HEK293 (cell line): ENCODE results near the gene MRPL9.

ENCODE experiments used
- CTCF ChIA-PET: fragments of 350-600 bp; formaldehyde crosslinking; extraction: SDS; loops from one replicate; lab custom pipeline; 2021; ENCODE audit warnings: antibody characterized with exemption; lab: Yijun Ruan, JAX
- POLR2A ChIA-PET: fragments of 300-600 bp; formaldehyde crosslinking; extraction: SDS; loops from one replicate; lab custom pipeline; 2020; ENCODE audit warnings: antibody characterized with exemption, inconsistent platforms; lab: Yijun Ruan, JAX
- H3K27ac ChIP-seq: fragments of 200-500 bp; sonication (Bioruptor generic); 2 replicates; pipeline ENCODE4 v1.5.1; 2014; ENCODE audit warnings: low read depth, low read length, control low read depth, inconsistent platforms; ENCODE audit errors: extremely low read depth
- H3K36me3 ChIP-seq, 2 experiments: fragments of 200-500 bp in 1 of 2; sonication (Bioruptor generic) in 1 of 2; 1 replicate in 1 of 2; 2 replicates in 1 of 2; pipeline ENCODE4 v1.5.1; 2014 to 2017; ENCODE audit warnings: inconsistent platforms in 2 of 2, low read length in 2 of 2; ENCODE audit not compliant: control insufficient read depth in 2 of 2, insufficient read depth in 1 of 2
- H3K4me1 ChIP-seq: fragments of 200-500 bp; sonication (Bioruptor generic); 2 replicates; pipeline ENCODE4 v1.5.1; 2014; ENCODE audit warnings: mild to moderate bottlenecking, low read length, inconsistent platforms; ENCODE audit not compliant: control insufficient read depth, insufficient read depth
- H3K4me3 ChIP-seq: 2 replicates; pipeline ENCODE4 v1.5.1; 2011; ENCODE audit warnings: low read depth, mild to moderate bottlenecking, control low read depth, low read length, moderate library complexity
- H3K9me3 ChIP-seq: fragments of 200-500 bp; sonication (Bioruptor generic); 2 replicates; pipeline ENCODE4 v1.5.1; 2014; ENCODE audit warnings: low read depth, low read length, inconsistent platforms; ENCODE audit not compliant: control insufficient read depth, insufficient read depth
- KLF7 ChIP-seq: fragments of 450-650 bp; formaldehyde crosslinking; IDR thresholded peaks from 2 replicates; pipeline ENCODE4 v1.5.1; 2016; ENCODE audit warnings: missing biosample characterization, missing genetic modification characterization, borderline replicate concordance
- KLF9 ChIP-seq: fragments of 450-650 bp; formaldehyde crosslinking; IDR thresholded peaks from 2 replicates; pipeline ENCODE4 v1.5.1; 2016; ENCODE audit warnings: missing biosample characterization, missing genetic modification characterization, low read depth
- SALL2 ChIP-seq: fragments of 450-650 bp; formaldehyde crosslinking; IDR thresholded peaks from 2 replicates; pipeline ENCODE4 v1.5.0; 2017; ENCODE audit warnings: missing biosample characterization, mild to moderate bottlenecking, missing genetic modification characterization, borderline replicate concordance
- SCRT2 ChIP-seq: fragments of 450-650 bp; formaldehyde crosslinking; IDR thresholded peaks from 2 replicates; pipeline ENCODE4 v1.5.1; 2016; ENCODE audit warnings: missing biosample characterization, missing genetic modification characterization
- ZBTB8A ChIP-seq: fragments of 450-650 bp; formaldehyde crosslinking; IDR thresholded peaks from 2 replicates; pipeline ENCODE4 v1.5.1; 2016; ENCODE audit warnings: missing biosample characterization, missing genetic modification characterization
- ZNF10 ChIP-seq: fragments of 450-650 bp; formaldehyde crosslinking; IDR thresholded peaks from 2 replicates; pipeline ENCODE4 v1.5.1; 2017; ENCODE audit warnings: missing biosample characterization, missing genetic modification characterization
- ZNF114 ChIP-seq: fragments of 450-650 bp; formaldehyde crosslinking; IDR thresholded peaks from 2 replicates; pipeline ENCODE4 v1.5.0; 2017; ENCODE audit warnings: missing biosample characterization, missing genetic modification characterization
- ZNF138 ChIP-seq: fragments of 450-650 bp; formaldehyde crosslinking; IDR thresholded peaks from 2 replicates; pipeline ENCODE4 v1.5.1; 2016; ENCODE audit warnings: missing biosample characterization, missing genetic modification characterization, borderline replicate concordance
- ZNF274 ChIP-seq, 2 experiments: fragments of 200-500 bp in 1 of 2; fragments of 450-650 bp in 1 of 2; sonication (Bioruptor generic) in 1 of 2; formaldehyde crosslinking in 1 of 2; IDR thresholded peaks; 2 replicates each; pipeline versions ENCODE4 v1.5.1 to v1.6.1; 2014 to 2016; ENCODE audit warnings: borderline replicate concordance in 1 of 2, inconsistent platforms in 1 of 2, low read length in 1 of 2, missing biosample characterization in 1 of 2, missing genetic modification characterization in 1 of 2
- ZNF394 ChIP-seq: fragments of 450-650 bp; formaldehyde crosslinking; IDR thresholded peaks from 2 replicates; pipeline ENCODE4 v1.5.1; 2016; ENCODE audit warnings: missing biosample characterization, missing genetic modification characterization, mild to moderate bottlenecking, moderate library complexity, borderline replicate concordance
- ZNF473 ChIP-seq: fragments of 450-650 bp; formaldehyde crosslinking; IDR thresholded peaks from 2 replicates; pipeline ENCODE4 v1.5.1; 2017; ENCODE audit warnings: missing biosample characterization, missing genetic modification characterization
- ZNF521 ChIP-seq: fragments of 450-650 bp; formaldehyde crosslinking; IDR thresholded peaks from 2 replicates; pipeline ENCODE4 v1.5.1; 2017; ENCODE audit warnings: missing biosample characterization, mild to moderate bottlenecking, missing genetic modification characterization
- ZNF548 ChIP-seq: fragments of 450-650 bp; formaldehyde crosslinking; IDR thresholded peaks from 2 replicates; pipeline ENCODE4 v1.5.1; 2016; ENCODE audit warnings: missing biosample characterization, missing genetic modification characterization
- ZSCAN23 ChIP-seq: fragments of 450-650 bp; formaldehyde crosslinking; IDR thresholded peaks from 2 replicates; pipeline ENCODE4 v1.5.1; 2016; ENCODE audit warnings: missing biosample characterization, missing genetic modification characterization
- TF ChIP-seq, protein P1 (sequence below): fragments of 450-650 bp; formaldehyde crosslinking; IDR thresholded peaks from 2 replicates; pipeline ENCODE4 v1.5.1; 2017; ENCODE audit warnings: missing biosample characterization, missing genetic modification characterization
- TF ChIP-seq, protein P2 (sequence below): fragments of 450-650 bp; formaldehyde crosslinking; IDR thresholded peaks from 2 replicates; pipeline ENCODE4 v1.5.1; 2016; ENCODE audit warnings: missing biosample characterization, missing genetic modification characterization
- TF ChIP-seq, protein P3 (sequence below): fragments of 450-650 bp; formaldehyde crosslinking; IDR thresholded peaks from 2 replicates; pipeline ENCODE4 v1.5.1; 2017; ENCODE audit warnings: missing biosample characterization, missing genetic modification characterization

MRPL9 gene

DNA sequence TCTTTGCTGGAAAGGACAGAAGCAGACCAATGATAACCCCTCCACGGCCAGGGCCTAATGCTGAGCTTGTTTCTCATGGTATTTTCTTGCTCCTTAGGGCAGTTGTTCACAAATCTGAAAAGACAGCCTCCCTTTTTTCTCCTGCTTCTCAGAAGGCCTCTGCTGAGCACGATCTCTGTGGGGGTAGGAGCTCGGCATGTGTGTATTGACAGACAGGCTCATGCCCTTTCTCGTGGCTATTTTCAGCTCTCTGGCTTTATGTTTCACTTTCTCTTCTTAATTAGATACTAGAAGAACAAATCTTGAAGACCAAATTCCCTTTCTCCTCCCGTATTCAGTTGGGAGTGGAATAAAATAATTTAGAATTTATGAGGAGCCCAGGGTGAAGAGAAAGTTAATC, 42.7 kb downstream of the MRPL9 start (continued):
- TF ChIP-seq ZNF274 (IDR thresholded peaks at IDR 0.05; ENCODE audit: low read length) (no peak), ZNF274 (tag by site-specific recombination; IDR thresholded peaks at IDR 0.05; ENCODE audit: borderline replicate concordance) (no peak), ZNF10 (tag by site-specific recombination) (no peak), ZBTB8A (tag by site-specific recombination) (no peak), ZSCAN23 (tag by site-specific recombination) (no peak), ZNF473 (no peak)
- TF ChIP-seq, protein P1, sequence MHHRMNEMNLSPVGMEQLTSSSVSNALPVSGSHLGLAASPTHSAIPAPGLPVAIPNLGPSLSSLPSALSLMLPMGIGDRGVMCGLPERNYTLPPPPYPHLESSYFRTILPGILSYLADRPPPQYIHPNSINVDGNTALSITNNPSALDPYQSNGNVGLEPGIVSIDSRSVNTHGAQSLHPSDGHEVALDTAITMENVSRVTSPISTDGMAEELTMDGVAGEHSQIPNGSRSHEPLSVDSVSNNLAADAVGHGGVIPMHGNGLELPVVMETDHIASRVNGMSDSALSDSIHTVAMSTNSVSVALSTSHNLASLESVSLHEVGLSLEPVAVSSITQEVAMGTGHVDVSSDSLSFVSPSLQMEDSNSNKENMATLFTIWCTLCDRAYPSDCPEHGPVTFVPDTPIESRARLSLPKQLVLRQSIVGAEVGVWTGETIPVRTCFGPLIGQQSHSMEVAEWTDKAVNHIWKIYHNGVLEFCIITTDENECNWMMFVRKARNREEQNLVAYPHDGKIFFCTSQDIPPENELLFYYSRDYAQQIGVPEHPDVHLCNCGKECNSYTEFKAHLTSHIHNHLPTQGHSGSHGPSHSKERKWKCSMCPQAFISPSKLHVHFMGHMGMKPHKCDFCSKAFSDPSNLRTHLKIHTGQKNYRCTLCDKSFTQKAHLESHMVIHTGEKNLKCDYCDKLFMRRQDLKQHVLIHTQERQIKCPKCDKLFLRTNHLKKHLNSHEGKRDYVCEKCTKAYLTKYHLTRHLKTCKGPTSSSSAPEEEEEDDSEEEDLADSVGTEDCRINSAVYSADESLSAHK: no peak
- TF ChIP-seq, protein P2, sequence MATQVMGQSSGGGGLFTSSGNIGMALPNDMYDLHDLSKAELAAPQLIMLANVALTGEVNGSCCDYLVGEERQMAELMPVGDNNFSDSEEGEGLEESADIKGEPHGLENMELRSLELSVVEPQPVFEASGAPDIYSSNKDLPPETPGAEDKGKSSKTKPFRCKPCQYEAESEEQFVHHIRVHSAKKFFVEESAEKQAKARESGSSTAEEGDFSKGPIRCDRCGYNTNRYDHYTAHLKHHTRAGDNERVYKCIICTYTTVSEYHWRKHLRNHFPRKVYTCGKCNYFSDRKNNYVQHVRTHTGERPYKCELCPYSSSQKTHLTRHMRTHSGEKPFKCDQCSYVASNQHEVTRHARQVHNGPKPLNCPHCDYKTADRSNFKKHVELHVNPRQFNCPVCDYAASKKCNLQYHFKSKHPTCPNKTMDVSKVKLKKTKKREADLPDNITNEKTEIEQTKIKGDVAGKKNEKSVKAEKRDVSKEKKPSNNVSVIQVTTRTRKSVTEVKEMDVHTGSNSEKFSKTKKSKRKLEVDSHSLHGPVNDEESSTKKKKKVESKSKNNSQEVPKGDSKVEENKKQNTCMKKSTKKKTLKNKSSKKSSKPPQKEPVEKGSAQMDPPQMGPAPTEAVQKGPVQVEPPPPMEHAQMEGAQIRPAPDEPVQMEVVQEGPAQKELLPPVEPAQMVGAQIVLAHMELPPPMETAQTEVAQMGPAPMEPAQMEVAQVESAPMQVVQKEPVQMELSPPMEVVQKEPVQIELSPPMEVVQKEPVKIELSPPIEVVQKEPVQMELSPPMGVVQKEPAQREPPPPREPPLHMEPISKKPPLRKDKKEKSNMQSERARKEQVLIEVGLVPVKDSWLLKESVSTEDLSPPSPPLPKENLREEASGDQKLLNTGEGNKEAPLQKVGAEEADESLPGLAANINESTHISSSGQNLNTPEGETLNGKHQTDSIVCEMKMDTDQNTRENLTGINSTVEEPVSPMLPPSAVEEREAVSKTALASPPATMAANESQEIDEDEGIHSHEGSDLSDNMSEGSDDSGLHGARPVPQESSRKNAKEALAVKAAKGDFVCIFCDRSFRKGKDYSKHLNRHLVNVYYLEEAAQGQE: no peak

DNA sequence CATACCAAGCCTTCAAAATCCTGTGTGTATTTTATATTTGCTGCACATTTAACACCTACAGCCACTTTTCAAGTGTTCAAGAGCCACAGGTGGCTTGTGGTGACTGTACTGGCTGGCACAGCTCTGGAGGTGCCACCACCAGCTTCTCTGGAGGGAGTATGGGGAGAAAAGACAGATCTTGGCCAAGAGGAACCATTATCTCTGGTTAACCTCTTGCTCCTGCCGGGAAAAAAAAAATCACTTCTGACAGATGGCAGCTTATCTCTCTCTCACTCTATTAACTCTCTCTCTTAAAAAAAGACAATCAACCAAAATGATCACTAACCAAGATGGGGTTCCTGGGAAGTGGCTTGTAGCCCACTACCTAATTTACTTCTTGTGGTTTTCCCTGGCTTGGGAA, 43.2 kb downstream of the MRPL9 start:
- Histone ChIP-seq H3K36me3 (no peaks in the 10 kb centered on the region), H3K27ac (no peak overlapping the region), H3K4me3 (no peak overlapping the region), H3K9me3 (no peaks in the 10 kb centered on the region), H3K4me1 (no peaks in the 10 kb centered on the region)
- POLR2A ChIA-PET: no interaction called here
- CTCF ChIA-PET: interaction anchor here (1.6 kb wide), 1 partner anchor 15 kb away, joined by 11 read pairs; no protein-coding TSS in a partner anchor
- TF ChIP-seq ZNF394 (tag by site-specific recombination) (no peak), ZNF521 (tag by site-specific recombination) (no peak), SCRT2 (tag by site-specific recombination) (peak; percentile 55; the same call in 1 of the 2 replicates)

DNA sequence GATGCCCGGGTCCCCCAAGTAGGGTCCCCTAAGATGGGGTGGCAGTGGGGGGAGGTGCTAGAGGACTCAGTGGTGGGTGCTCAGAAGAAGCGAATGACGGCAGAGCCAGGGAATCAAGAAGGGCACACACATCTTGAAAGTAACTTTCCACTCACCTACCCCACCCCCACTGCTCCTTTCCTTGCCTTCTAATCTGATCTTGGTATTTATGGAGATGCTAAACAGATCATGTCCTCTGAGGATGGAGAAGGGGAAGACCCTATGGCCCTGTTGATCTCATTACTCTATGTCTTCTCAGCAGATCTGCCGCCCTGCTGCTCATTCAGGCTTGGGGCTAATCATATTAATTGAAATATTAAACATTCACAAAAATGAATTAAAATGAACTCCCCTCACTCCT, 44.6 kb downstream of the MRPL9 start:
- Histone ChIP-seq H3K4me1 (no peaks in the 10 kb centered on the region), H3K27ac (no peak overlapping the region), H3K4me3 (no peak overlapping the region), H3K36me3 (no peaks in the 10 kb centered on the region)
- ChIA-PET POLR2A (interaction anchor here (0.6 kb wide), 2 partner anchors 47 to 108 kb away, joined by 4 to 8 read pairs; no protein-coding TSS in a partner anchor), CTCF (no interaction called here)
- TF ChIP-seq ZNF138 (tag by site-specific recombination): no peak
- TF ChIP-seq, protein P3, sequence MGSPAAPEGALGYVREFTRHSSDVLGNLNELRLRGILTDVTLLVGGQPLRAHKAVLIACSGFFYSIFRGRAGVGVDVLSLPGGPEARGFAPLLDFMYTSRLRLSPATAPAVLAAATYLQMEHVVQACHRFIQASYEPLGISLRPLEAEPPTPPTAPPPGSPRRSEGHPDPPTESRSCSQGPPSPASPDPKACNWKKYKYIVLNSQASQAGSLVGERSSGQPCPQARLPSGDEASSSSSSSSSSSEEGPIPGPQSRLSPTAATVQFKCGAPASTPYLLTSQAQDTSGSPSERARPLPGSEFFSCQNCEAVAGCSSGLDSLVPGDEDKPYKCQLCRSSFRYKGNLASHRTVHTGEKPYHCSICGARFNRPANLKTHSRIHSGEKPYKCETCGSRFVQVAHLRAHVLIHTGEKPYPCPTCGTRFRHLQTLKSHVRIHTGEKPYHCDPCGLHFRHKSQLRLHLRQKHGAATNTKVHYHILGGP (tag by site-specific recombination): no peak
- TF ChIP-seq ZNF548 (tag by site-specific recombination): no peak
- TF ChIP-seq ZNF114 (tag by site-specific recombination): no peak
- TF ChIP-seq KLF9 (tag by site-specific recombination): no peak
- TF ChIP-seq KLF7: no peak
- no peak for TF ChIP-seq SALL2 (tag by site-specific recombination)
- TF ChIP-seq, all 188 proteins: peak for 0
- no peaks in the 10 kb centered on the region for H3K9me3 ChIP-seq
